Measurements from ENCODE around the gene REM1.
"Not testable (repeated sequence)": the region's sequence is repeated elsewhere in the genome, so short reads cannot be mapped to it uniquely, and the experiment has no call there.

REM1 gene

GRCh38 chr20:31485450-31486339 lies 10.6 kb downstream of the REM1 start:
- DNase-seq: no peak

- DNase-seq: no peak
These were observed 13.0 kb downstream of the REM1 start for GRCh38 chr20:31488115-31488514.

GRCh38 chr20:31489152-31489551 lies 14.1 kb downstream of the REM1 start:
- no peak for DNase-seq

- DNase-seq: no peak
These were observed 15.7 kb downstream of the REM1 start for GRCh38 chr20:31490752-31491151.

GRCh38 chr20:31494131-31494530 lies 19.0 kb downstream of the REM1 start:
- DNase-seq: no peak

- DNase-seq: no peak
These were observed 21.7 kb downstream of the REM1 start for GRCh38 chr20:31496761-31497295.

- DNase-seq: no peak
These were observed 22.9 kb downstream of the REM1 start for GRCh38 chr20:31497838-31498540.

GRCh38 chr20:31500527-31500926 lies 25.4 kb downstream of the REM1 start:
- DNase-seq: no peak

- peak; percentile 31 to 62 (median 53) for DNase-seq
These were observed 28.0 kb downstream of the REM1 start for GRCh38 chr20:31502884-31503673.

- no peak for DNase-seq
These were observed 30.8 kb downstream of the REM1 start for GRCh38 chr20:31505903-31506302.

GRCh38 chr20:31508517-31509244 lies 33.6 kb downstream of the REM1 start:
- DNase-seq: no peak

GRCh38 chr20:31514154-31515071 lies 39.3 kb downstream of the REM1 start, which contains the start of gene HM13:
TSS of gene HM13 (plus strand) at chr20:31514442. CDS start at chr20:31514552, 110 bp downstream.
- peak; percentile 71 to 82 (median 76) for DNase-seq

- no peak for DNase-seq
These were observed 40.1 kb downstream of the REM1 start for GRCh38 chr20:31515072-31515774.

GRCh38 chr20:31515775-31516107 lies 40.7 kb downstream of the REM1 start:
- no peak for DNase-seq

- no peak for DNase-seq
These were observed 41.1 kb downstream of the REM1 start for GRCh38 chr20:31516166-31516565.

GRCh38 chr20:31516651-31517050 lies 41.6 kb downstream of the REM1 start:
- no peak for DNase-seq

- no peak for DNase-seq
These were observed 42.3 kb downstream of the REM1 start for GRCh38 chr20:31517373-31517772.

GRCh38 chr20:31521267-31521666 lies 46.2 kb downstream of the REM1 start:
- not testable (repeated sequence) for DNase-seq

- DNase-seq: no peak
These were observed 47.6 kb downstream of the REM1 start for GRCh38 chr20:31522731-31523130.
